Head of caudate nucleus (tissue), 42 donors: ENCODE measurements around the gene AMPD2.
A peak's percentile ranks its signal among the peaks of the same experiment; 100 is the strongest.

ENCODE experiments used
- DNase-seq, 42 donors: peaks; one replicate each; pipeline versions ENCODE4 v3.0.0 to v3.0.0-alpha.2; 2020 to 2021; ENCODE audit warnings: mixed read lengths in 7 of 42
- intact Hi-C: fragments of 100-400 bp; cut with DNase I; formaldehyde crosslinking; loops from one replicate; pipeline ENCODE4 v1.15.0; 2022

Gene AMPD2

GRCh38 chr1:109640285-109640865 is 20.7 kb downstream of the AMPD2 start:
- DNase-seq, result peak; percentile 68 to 97 (median 92)
- intact Hi-C loops, result loop anchor here (5.0 to 10.0 kb wide), 2 partner anchors 137 to 344 kb away; partner anchors contain the start of gene AHCYL1

GRCh38 chr1:109641078-109641740 is 21.6 kb downstream of the AMPD2 start:
- peak in 4 of 42 donors; percentile 0 to 6 (median 5) for DNase-seq
- intact Hi-C loops, result loop anchor here (5.0 to 10.0 kb wide), 2 partner anchors 136 to 344 kb away; partner anchors contain the start of gene AHCYL1

- intact Hi-C loops, result loop anchor here (5.0 to 10.0 kb wide), 2 partner anchors 135 to 343 kb away; partner anchors contain the start of gene AHCYL1
- DNase-seq, result peak in 7 of 42 donors; percentile 1 to 47 (median 15)
Observed at GRCh38 chr1:109641861-109642260, 22.2 kb downstream of the AMPD2 start.

GRCh38 chr1:109642626-109643025 is 23.0 kb downstream of the AMPD2 start:
- intact Hi-C loops, result loop anchor here (5.0 to 10.0 kb wide), 2 partner anchors 135 to 342 kb away; partner anchors contain the start of gene AHCYL1
- DNase-seq, result peak in 2 of 42 donors; percentile 6 to 24

GRCh38 chr1:109643385-109644230 is 24.0 kb downstream of the AMPD2 start:
- intact Hi-C loops, result loop anchor here (5.0 to 10.0 kb wide), 2 partner anchors 134 to 341 kb away; partner anchors contain the start of gene AHCYL1
- peak in 39 of 42 donors; percentile 33 to 87 (median 76) for DNase-seq

- intact Hi-C loops, result loop anchor here (5.0 to 10.0 kb wide), 2 partner anchors 133 to 340 kb away; partner anchors contain the start of gene AHCYL1
- peak in 1 of 42 donors; percentile 16 for DNase-seq
Observed at GRCh38 chr1:109644670-109645069, 25.0 kb downstream of the AMPD2 start.

- DNase-seq, result peak in 7 of 42 donors; percentile 3 to 47 (median 23)
Observed at GRCh38 chr1:109649491-109649914, 29.9 kb downstream of the AMPD2 start.

GRCh38 chr1:109650609-109651008 is 31.0 kb downstream of the AMPD2 start:
- intact Hi-C loops, result no loop called here
- peak in 1 of 42 donors; percentile 24 for DNase-seq

More at GRCh38 chr1:109649491-109649914, 29.9 kb downstream of the AMPD2 start:
- intact Hi-C loops, result loop anchor here (10.0 kb wide), 1 partner anchor 335 kb away; the partner anchor contains the start of gene AHCYL1

- intact Hi-C loops, result no loop called here
- no peak for DNase-seq
Observed at GRCh38 chr1:109652402-109652801, 32.8 kb downstream of the AMPD2 start.

GRCh38 chr1:109653306-109653705 is 33.7 kb downstream of the AMPD2 start:
- DNase-seq, result peak in 1 of 42 donors; percentile 7
- intact Hi-C loops, result no loop called here

GRCh38 chr1:109654519-109654918 is 34.9 kb downstream of the AMPD2 start:
- intact Hi-C loops, result no loop called here
- no peak for DNase-seq

GRCh38 chr1:109655615-109656519 is 36.2 kb downstream of the AMPD2 start, which contains the start of gene GSTM4:
GSTM4 (plus strand) TSS chr1:109656099; CDS start chr1:109656390, 291 bp downstream.
- peak; percentile 66 to 94 (median 83) for DNase-seq
- intact Hi-C loops, result no loop called here

GRCh38 chr1:109657395-109657794 is 37.8 kb downstream of the AMPD2 start:
- peak in 1 of 42 donors; percentile 31 for DNase-seq
- intact Hi-C loops, result no loop called here

- intact Hi-C loops, result no loop called here
- peak in 1 of 42 donors; percentile 31 for DNase-seq
Observed at GRCh38 chr1:109657970-109658369, 38.3 kb downstream of the AMPD2 start.

- peak in 1 of 42 donors; percentile 21 for DNase-seq
- intact Hi-C loops, result no loop called here
Observed at GRCh38 chr1:109658533-109659042, 39.0 kb downstream of the AMPD2 start.

- intact Hi-C loops, result no loop called here
- DNase-seq, result peak in 1 of 42 donors; percentile 31
Observed at GRCh38 chr1:109659145-109659544, 39.5 kb downstream of the AMPD2 start.

- DNase-seq, result peak in 1 of 42 donors; percentile 41
- intact Hi-C loops, result no loop called here
Observed at GRCh38 chr1:109659997-109660690, 40.5 kb downstream of the AMPD2 start.
